Measurements from ENCODE around the gene NTN1.

Gene NTN1

GRCh38 chr17:9132944-9133610 is 111.8 kb downstream of the NTN1 start:
- TF ChIP-seq EZH2 (IDR thresholded peaks at IDR 0.05; ENCODE audit: borderline replicate concordance, low read length) (no peak), CTCF (IDR thresholded peaks at IDR 0.05; ENCODE audit: low read length) (no peak)
- Histone ChIP-seq H3K79me2 (ENCODE audit: insufficient read depth, low read length) (no peaks in the 10 kb centered on the region), H3K9me2 (ENCODE audit: low read depth, low read length) (no peaks in the 10 kb centered on the region), H3K4me2 (ENCODE audit: low read length) (no peak overlapping the region), H3K27ac (ENCODE audit: low read depth, low read length, poor library complexity, severe bottlenecking) (no peak overlapping the region), H3K36me3 (ENCODE audit: insufficient read depth, low read length) (no peaks in the 10 kb centered on the region), H3F3A (ENCODE audit: insufficient read depth, low read length) (no peaks in the 10 kb centered on the region), H3K9ac (ENCODE audit: low read length) (no peak overlapping the region), H3K4me1 (ENCODE audit: insufficient read depth, low read length, severe bottlenecking) (no peaks in the 10 kb centered on the region), H2AFZ (ENCODE audit: low read length) (no peak overlapping the region), H3K27me3 (ENCODE audit: insufficient read depth, low read length) (peaks cover 6% of the 10 kb centered on the region; the same call in 1 of the 2 replicates), H4K20me1 (ENCODE audit: insufficient read depth, low read length) (no peaks in the 10 kb centered on the region), H3K4me3 (ENCODE audit: low read depth, low read length, poor library complexity, severe bottlenecking) (no peak overlapping the region), H3K9me3 (ENCODE audit: low read length) (no peaks in the 10 kb centered on the region)

- no peaks in the 10 kb centered on the region for H3K9me2 ChIP-seq (ENCODE audit: low read depth, low read length)
- H3F3A ChIP-seq (ENCODE audit: insufficient read depth, low read length): no peaks in the 10 kb centered on the region
- H3K4me3 ChIP-seq (ENCODE audit: low read depth, low read length, poor library complexity, severe bottlenecking): no peak overlapping the region
- H3K79me2 ChIP-seq (ENCODE audit: insufficient read depth, low read length): no peaks in the 10 kb centered on the region
- no peak overlapping the region for H3K4me2 ChIP-seq (ENCODE audit: low read length)
- H3K36me3 ChIP-seq (ENCODE audit: insufficient read depth, low read length): no peaks in the 10 kb centered on the region
- no peak overlapping the region for H3K9ac ChIP-seq (ENCODE audit: low read length)
- H3K9me3 ChIP-seq (ENCODE audit: low read length): no peaks in the 10 kb centered on the region
- no peaks in the 10 kb centered on the region; the same call in 1 of the 2 replicates for H3K27me3 ChIP-seq (ENCODE audit: insufficient read depth, low read length)
- TF ChIP-seq EZH2 (IDR thresholded peaks at IDR 0.05; ENCODE audit: borderline replicate concordance, low read length) (no peak), CTCF (IDR thresholded peaks at IDR 0.05; ENCODE audit: low read length) (no peak)
- no peaks in the 10 kb centered on the region for H4K20me1 ChIP-seq (ENCODE audit: insufficient read depth, low read length)
- no peak overlapping the region for H2AFZ ChIP-seq (ENCODE audit: low read length)
- H3K27ac ChIP-seq (ENCODE audit: low read depth, low read length, poor library complexity, severe bottlenecking): no peak overlapping the region
- H3K4me1 ChIP-seq (ENCODE audit: insufficient read depth, low read length, severe bottlenecking): no peaks in the 10 kb centered on the region
Observed at GRCh38 chr17:9138161-9138717, 116.9 kb downstream of the NTN1 start.

GRCh38 chr17:9139695-9140094 is 118.4 kb downstream of the NTN1 start:
- Histone ChIP-seq H3K4me2 (ENCODE audit: low read length) (no peak overlapping the region), H3K9me2 (ENCODE audit: low read depth, low read length) (no peaks in the 10 kb centered on the region), H3K27ac (ENCODE audit: low read depth, low read length, poor library complexity, severe bottlenecking) (no peak overlapping the region), H3K4me3 (ENCODE audit: low read depth, low read length, poor library complexity, severe bottlenecking) (no peak overlapping the region), H2AFZ (ENCODE audit: low read length) (no peak overlapping the region), H3K9me3 (ENCODE audit: low read length) (no peaks in the 10 kb centered on the region), H3F3A (ENCODE audit: insufficient read depth, low read length) (no peaks in the 10 kb centered on the region), H3K79me2 (ENCODE audit: insufficient read depth, low read length) (no peaks in the 10 kb centered on the region), H3K4me1 (ENCODE audit: insufficient read depth, low read length, severe bottlenecking) (no peaks in the 10 kb centered on the region), H3K36me3 (ENCODE audit: insufficient read depth, low read length) (no peaks in the 10 kb centered on the region), H4K20me1 (ENCODE audit: insufficient read depth, low read length) (no peaks in the 10 kb centered on the region), H3K9ac (ENCODE audit: low read length) (no peak overlapping the region), H3K27me3 (ENCODE audit: insufficient read depth, low read length) (no peaks in the 10 kb centered on the region; the same call in 1 of the 2 replicates)
- no peak for TF ChIP-seq EZH2 (IDR thresholded peaks at IDR 0.05; ENCODE audit: borderline replicate concordance, low read length)
- TF ChIP-seq CTCF (IDR thresholded peaks at IDR 0.05; ENCODE audit: low read length): no peak

Data from OCI-LY1 (cell line).